Natural killer cell (primary cell): ENCODE results near the gene CAMK4. TPM values are rescaled to one million over a fixed set of nuclear protein-coding genes. Genes with fewer than 3 reads are reported as not detected.

Experiments used
- ATAC-seq, 3 donors: fragments of 150-1000 bp in 2 of 3; fragments of 200-7000 bp in 1 of 3; cut with Tn5 transposase; 1 replicate in 1 of 3; 2 replicates in 2 of 3; pipeline ENCODE4 v1.10.0; 2021; ENCODE audit warnings: mild to moderate bottlenecking in 2 of 3, moderate library complexity in 2 of 3
- DNase-seq, 2 donors: peaks; one replicate each; pipeline versions ENCODE4 v3.0.0 to v3.0.0-alpha.2; 2013 to 2021; ENCODE audit warnings: mixed read lengths in 1 of 2
- H3K27ac ChIP-seq: one replicate; pipeline ENCODE4 v1.5.1; 2013; ENCODE audit warnings: mild to moderate bottlenecking, low read length
- H3K27me3 ChIP-seq: one replicate; pipeline ENCODE4 v1.6.1; 2013; ENCODE audit warnings: low read length; ENCODE audit not compliant: control insufficient read depth, insufficient read depth
- H3K36me3 ChIP-seq: one replicate; pipeline ENCODE4 v1.6.1; 2013; ENCODE audit warnings: low read length; ENCODE audit not compliant: control insufficient read depth, insufficient read depth
- H3K4me1 ChIP-seq: one replicate; pipeline ENCODE4 v1.6.1; 2013; ENCODE audit warnings: low read length; ENCODE audit not compliant: control insufficient read depth, insufficient read depth
- H3K4me3 ChIP-seq: one replicate; pipeline ENCODE4 v1.5.1; 2013; ENCODE audit warnings: low read length
- H3K9me3 ChIP-seq: one replicate; pipeline ENCODE4 v1.6.1; 2013; ENCODE audit warnings: low read length; ENCODE audit not compliant: control insufficient read depth, insufficient read depth
- H3K27ac Mint-ChIP-seq, 2 donors: one replicate each; pipeline ENCODE4 v1.8.0; 2022; ENCODE audit warnings: mild to moderate bottlenecking in 2 of 2, mixed read lengths in 2 of 2, moderate library complexity in 1 of 2
- H3K27me3 Mint-ChIP-seq, 2 donors: one replicate each; pipeline ENCODE4 v1.8.0; 2022; ENCODE audit warnings: low read depth in 2 of 2, mixed read lengths in 2 of 2
- H3K36me3 Mint-ChIP-seq: one replicate; pipeline ENCODE4 v1.8.0; 2022; ENCODE audit warnings: mixed read lengths
- H3K4me1 Mint-ChIP-seq, 2 donors: one replicate each; pipeline ENCODE4 v1.8.0; 2022; ENCODE audit warnings: mixed read lengths in 2 of 2
- H3K4me3 Mint-ChIP-seq: one replicate; pipeline ENCODE4 v1.8.0; 2022; ENCODE audit warnings: mild to moderate bottlenecking, moderate library complexity, mixed read lengths
- H3K9me3 Mint-ChIP-seq, 2 donors: one replicate each; pipeline ENCODE4 v1.8.0; 2022; ENCODE audit warnings: mixed read lengths in 2 of 2
- CTCF ChIP-seq: fragments of 200-600 bp; IDR thresholded peaks from one replicate; pipeline ENCODE4 v1.8.0; 2022; ENCODE audit warnings: antibody characterized with exemption
- WGBS: methylation state at CpG from one replicate; pipeline ENCODE4 v1.1.7; 2013; ENCODE audit warnings: missing lambda C conversion rate; ENCODE audit not compliant: insufficient coverage; 5-methylcytosine and 5-hydroxymethylcytosine counted together
- intact Hi-C: fragments of 100-400 bp; cut with micrococcal nuclease; formaldehyde crosslinking; loops from one replicate; pipeline ENCODE4 v1.14.2; 2022
- total RNA-seq, 4 donors: library from RNA; stranded (reverse); fragments of 120-200 nt in 1 of 4; gene quantifications; one replicate each; pipeline versions ENCODE4 v1.2.3 to v1.2.4, GENCODE V29; 2013 to 2022

Gene CAMK4
- total RNA-seq, 3 donors from 2014 or later (not counting 1 experiment from before 2014, with no cell fraction given): 0.80 to 7.9 (median 7.2) TPM

GRCh38 chr5:111517853-111518501 lies 293.8 kb downstream of the CAMK4 start:
- peak in 1 of 3 donors; percentile 36 for ATAC-seq
- intact Hi-C loops: no loop called here
- H3K27ac Mint-ChIP-seq: no peak overlapping the region

GRCh38 chr5:111518777-111519176 lies 294.6 kb downstream of the CAMK4 start:
- Histone ChIP-seq H3K9me3 (no peaks in the 10 kb centered on the region), H3K27me3 (no peaks in the 10 kb centered on the region), H3K36me3 (no peaks in the 10 kb centered on the region), H3K4me1 (no peaks in the 10 kb centered on the region), H3K27ac (no peak overlapping the region), H3K4me3 (no peak overlapping the region)
- 100% methylated on average over 2 of the region's 2 CpGs for WGBS
- no peak for ATAC-seq
- intact Hi-C loops: no loop called here
- no peak overlapping the region for H3K27ac Mint-ChIP-seq
- H3K4me3 Mint-ChIP-seq: no peak overlapping the region
- H3K4me1 Mint-ChIP-seq: peaks cover under 1 to 5% of the 10 kb centered on the region in 2 donors
- TF ChIP-seq CTCF: no peak
- no peaks in the 10 kb centered on the region for H3K36me3 Mint-ChIP-seq
- DNase-seq: no peak
- peaks cover 0 to 11% of the 10 kb centered on the region in 2 donors for H3K27me3 Mint-ChIP-seq
- no peaks in the 10 kb centered on the region for H3K9me3 Mint-ChIP-seq

More at GRCh38 chr5:111517853-111518501, 293.8 kb downstream of the CAMK4 start:
- no peaks in the 10 kb centered on the region for H3K27me3 ChIP-seq
- DNase-seq: no peak
- no peak for TF ChIP-seq CTCF
- Mint-ChIP-seq H3K4me1 (peaks cover 8 to 13% of the 10 kb centered on the region in 2 donors), H3K9me3 (no peaks in the 10 kb centered on the region), H3K36me3 (no peaks in the 10 kb centered on the region), H3K4me3 (no peak overlapping the region), H3K27me3 (peaks cover 0 to 11% of the 10 kb centered on the region in 2 donors)
- H3K4me1 ChIP-seq: peaks cover 2% of the 10 kb centered on the region
- 84% methylated on average over 5 of the region's 5 CpGs for WGBS
- H3K4me3 ChIP-seq: no peak overlapping the region
- no peaks in the 10 kb centered on the region for H3K36me3 ChIP-seq
- no peak overlapping the region for H3K27ac ChIP-seq
- H3K9me3 ChIP-seq: no peaks in the 10 kb centered on the region

- Histone ChIP-seq H3K9me3 (no peaks in the 10 kb centered on the region), H3K4me3 (no peak overlapping the region), H3K36me3 (no peaks in the 10 kb centered on the region), H3K27me3 (no peaks in the 10 kb centered on the region), H3K4me1 (no peaks in the 10 kb centered on the region), H3K27ac (no peak overlapping the region)
- Mint-ChIP-seq H3K4me3 (no peak overlapping the region), H3K36me3 (no peaks in the 10 kb centered on the region), H3K27ac (no peak overlapping the region), H3K9me3 (no peaks in the 10 kb centered on the region), H3K4me1 (no peaks in the 10 kb centered on the region), H3K27me3 (peaks cover 0 to 17% of the 10 kb centered on the region in 2 donors)
- WGBS: 88% methylated on average over 3 of the region's 3 CpGs
- DNase-seq: no peak
- TF ChIP-seq CTCF: no peak
- intact Hi-C loops: no loop called here
- no peak for ATAC-seq
Observed at GRCh38 chr5:111520908-111521307, 296.7 kb downstream of the CAMK4 start.

GRCh38 chr5:111528056-111528455 lies 303.9 kb downstream of the CAMK4 start:
- H3K36me3 ChIP-seq: no peaks in the 10 kb centered on the region
- peaks cover 10% of the 10 kb centered on the region for H3K4me1 ChIP-seq
- WGBS: 97% methylated on average over 2 of the region's 3 CpGs
- Mint-ChIP-seq H3K9me3 (peaks cover 0 to 3% of the 10 kb centered on the region in 2 donors), H3K4me1 (peaks cover 14 to 15% of the 10 kb centered on the region in 2 donors), H3K27me3 (peaks cover 0 to 7% of the 10 kb centered on the region in 2 donors), H3K27ac (no peak overlapping the region), H3K4me3 (no peak overlapping the region), H3K36me3 (no peaks in the 10 kb centered on the region)
- ATAC-seq (no peak), DNase-seq (no peak)
- no peaks in the 10 kb centered on the region for H3K27me3 ChIP-seq
- intact Hi-C loops: no loop called here
- H3K9me3 ChIP-seq: no peaks in the 10 kb centered on the region
- no peak for TF ChIP-seq CTCF
- no peak overlapping the region for H3K4me3 ChIP-seq
- no peak overlapping the region for H3K27ac ChIP-seq
